BJ (cell line): ENCODE results near the gene STK39. TPM values are rescaled to one million over a fixed set of nuclear protein-coding genes. Genes with fewer than 3 reads are reported as not detected.
A peak's percentile ranks its signal among the peaks of the same experiment; 100 is the strongest.
"Not testable (repeated sequence)": the region's sequence is repeated elsewhere in the genome, so short reads cannot be mapped to it uniquely, and the experiment has no call there.

Experiments
- CTCF ChIA-PET: fragments of 350-600 bp; formaldehyde crosslinking; extraction: SDS; loops from one replicate; lab custom pipeline; 2021; ENCODE audit warnings: antibody characterized with exemption, inconsistent platforms; lab: Yijun Ruan, JAX
- POLR2A ChIA-PET: fragments of 300-600 bp; sonication (Branson Sonifier 250); formaldehyde crosslinking; extraction: SDS; loops from one replicate; lab custom pipeline; 2021; ENCODE audit warnings: antibody characterized with exemption; lab: Charles Lee
- DNase-seq: peaks from one replicate; pipeline ENCODE4 v3.0.0-alpha.2; 2011; ENCODE audit warnings: low read depth
- H3K27me3 ChIP-seq: 2 replicates; pipeline ENCODE4 v1.6.0; 2011; ENCODE audit warnings: low read length; ENCODE audit not compliant: control insufficient read depth, insufficient read depth
- H3K36me3 ChIP-seq: 2 replicates; pipeline ENCODE4 v1.5.1; 2011; ENCODE audit warnings: low read length; ENCODE audit not compliant: control insufficient read depth, insufficient read depth
- H3K4me3 ChIP-seq: 2 replicates; pipeline ENCODE4 v1.5.1; 2011; ENCODE audit warnings: low read depth, mild to moderate bottlenecking, control low read depth, low read length
- CTCF ChIP-seq: IDR thresholded peaks from 2 replicates; pipeline ENCODE4 v1.5.1; 2011; ENCODE audit warnings: low read depth, mild to moderate bottlenecking, control low read depth, inconsistent platforms, low read length, moderate library complexity; ENCODE audit not compliant: insufficient read depth
- polyA plus RNA-seq: library from polyadenylated mRNA; depleted of rRNA; stranded (reverse); fragments of >200 nt; gene quantifications from 2 replicates; pipeline ENCODE4 v1.2.3, GENCODE V29; 2011

Gene STK39
- polyA plus RNA-seq, 1 experiment, result 7.6 TPM

DNA sequence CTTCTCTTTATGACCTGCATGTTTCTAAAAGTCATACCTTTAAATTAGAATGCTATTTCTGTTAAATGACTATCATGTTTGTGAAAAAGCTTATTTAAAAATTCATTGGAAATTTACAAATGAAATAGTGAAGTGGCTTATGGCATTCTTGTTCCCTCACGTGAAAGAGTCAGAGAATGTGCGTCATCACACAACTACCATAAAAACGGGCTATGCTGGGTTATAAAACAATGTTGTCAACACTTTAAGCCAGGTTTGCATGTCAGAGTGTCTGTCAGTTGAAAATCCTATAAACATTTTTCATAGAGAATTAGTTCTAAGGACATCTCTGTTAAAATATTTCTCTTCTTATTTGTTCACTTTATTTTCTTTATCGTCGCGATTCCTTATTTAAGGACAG lies 42.5 kb upstream of the STK39 start:
- POLR2A ChIA-PET, result no interaction called here
- no peak overlapping the region for H3K4me3 ChIP-seq
- CTCF ChIA-PET, result interaction anchor here (1.2 to 1.8 kb wide), 2 partner anchors 10 to 36 kb away, joined by 3 to 5 read pairs; no protein-coding TSS in a partner anchor
- H3K27me3 ChIP-seq, result no peaks in the 10 kb centered on the region
- H3K36me3 ChIP-seq, result no peaks in the 10 kb centered on the region
- TF ChIP-seq CTCF, result no peak
- DNase-seq, result no peak

GRCh38 chr2:168286535-168286934 lies 39.1 kb upstream of the STK39 start:
- POLR2A ChIA-PET, result no interaction called here
- no peak overlapping the region for H3K4me3 ChIP-seq
- CTCF ChIA-PET, result no interaction called here
- H3K27me3 ChIP-seq, result peaks cover 4% of the 10 kb centered on the region
- TF ChIP-seq CTCF, result no peak
- H3K36me3 ChIP-seq, result no peaks in the 10 kb centered on the region
- DNase-seq, result no peak

GRCh38 chr2:168278424-168278888 lies 31.1 kb upstream of the STK39 start:
- Histone ChIP-seq H3K27me3 (peaks cover 4% of the 10 kb centered on the region), H3K36me3 (no peaks in the 10 kb centered on the region), H3K4me3 (no peak overlapping the region)
- ChIA-PET CTCF (no interaction called here), POLR2A (no interaction called here)
- peak; percentile 52 for DNase-seq
- no peak for TF ChIP-seq CTCF

DNA sequence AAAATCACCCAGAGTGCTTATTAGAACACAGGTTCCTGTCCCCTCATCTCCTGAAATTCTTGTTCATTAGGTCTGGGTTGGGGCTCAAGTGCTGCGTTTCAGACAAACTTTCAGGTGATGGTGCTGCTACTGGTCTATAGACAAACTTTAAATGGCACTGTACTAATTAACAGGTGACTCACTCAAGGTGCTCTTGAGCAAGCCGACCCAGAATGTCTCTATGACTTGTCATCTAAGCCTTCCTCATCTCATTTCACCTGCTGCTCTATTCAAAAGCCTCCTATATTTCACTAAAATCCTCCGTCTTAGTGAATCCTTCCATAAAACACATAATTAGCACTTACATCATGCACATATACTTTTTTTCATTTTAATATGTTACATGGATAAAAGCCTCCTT lies 29.9 kb upstream of the STK39 start:
- Histone ChIP-seq H3K4me3 (no peak overlapping the region), H3K27me3 (no peaks in the 10 kb centered on the region; the same call in 1 of the 2 replicates), H3K36me3 (no peaks in the 10 kb centered on the region)
- ChIA-PET CTCF (no interaction called here), POLR2A (no interaction called here)
- no peak for DNase-seq
- no peak for TF ChIP-seq CTCF

GRCh38 chr2:168272225-168272624 lies 24.8 kb upstream of the STK39 start:
- ChIA-PET CTCF (interaction anchor here (0.7 kb wide), 1 partner anchor 104 kb away, joined by 3 read pairs; no protein-coding TSS in a partner anchor), POLR2A (no interaction called here)
- DNase-seq, result no peak
- no peaks in the 10 kb centered on the region for H3K27me3 ChIP-seq
- no peak overlapping the region for H3K4me3 ChIP-seq
- no peaks in the 10 kb centered on the region for H3K36me3 ChIP-seq
- TF ChIP-seq CTCF, result no peak

DNA sequence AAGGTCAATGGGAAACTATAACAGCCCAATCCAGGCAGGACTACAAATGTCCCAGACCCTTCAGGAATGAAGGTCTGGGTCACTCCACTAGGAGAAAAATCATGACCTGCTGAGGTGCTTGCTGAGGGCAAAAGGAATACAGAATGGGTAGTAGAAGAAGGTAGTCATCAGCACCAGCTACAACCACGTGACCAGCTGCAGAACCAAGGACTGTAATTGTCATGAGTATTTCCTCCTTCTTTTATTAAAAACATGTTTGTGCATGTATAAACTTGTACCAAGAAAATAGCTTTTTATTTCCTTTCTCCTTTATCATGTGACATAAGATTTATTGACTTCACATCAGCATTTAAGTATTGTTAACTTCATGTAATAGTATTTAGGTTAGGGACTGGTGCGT lies 15.5 kb upstream of the STK39 start:
- POLR2A ChIA-PET, H3K27me3 ChIP-seq, CTCF ChIA-PET, H3K36me3 ChIP-seq, DNase-seq, H3K4me3 ChIP-seq: not testable (repeated sequence)
